A673 (cell line): ENCODE measurements around the gene HOMEZ. TPM values are rescaled to one million over a fixed set of nuclear protein-coding genes. Genes with fewer than 3 reads are reported as not detected.
A peak's percentile ranks its signal among the peaks of the same experiment; 100 is the strongest.

Experiments used
- BruUV-seq: library from RNA; stranded (reverse); fragments of 400-500 nt; replicated peaks from 2 replicates; lab custom pipeline; 2021; lab: Mats Ljungman, UMichigan
- CTCF ChIA-PET: fragments of 300-600 bp; sonication (Branson Sonifier 250); formaldehyde crosslinking; loops from one replicate; lab custom pipeline; 2022; ENCODE audit warnings: antibody characterized with exemption; lab: Charles Lee
- POLR2A ChIA-PET: fragments of 300-600 bp; sonication (Branson Sonifier 250); formaldehyde crosslinking; loops from one replicate; lab custom pipeline; 2022; ENCODE audit warnings: antibody characterized with exemption; ENCODE audit not compliant: low non-redundant PET; lab: Charles Lee
- DNase-seq: peaks from one replicate; pipeline ENCODE4 v3.0.0-alpha.2; 2015; ENCODE audit warnings: low spot score
- H3K27ac ChIP-seq: fragments of 200-600 bp; sonication (generic); 2 replicates; pipeline ENCODE4 v1.5.1; 2016; ENCODE audit warnings: mixed run types, low read depth, mild to moderate bottlenecking, mixed read lengths, antibody characterized with exemption, low read length; ENCODE audit not compliant: poor library complexity, severe bottlenecking
- H3K27me3 ChIP-seq: fragments of 200-600 bp; sonication (generic); replicated peaks from 2 replicates; pipeline ENCODE4 v1.6.1; 2017; ENCODE audit warnings: mixed run types, low read depth, mild to moderate bottlenecking, mixed read lengths, antibody characterized with exemption, low read length; ENCODE audit not compliant: insufficient read depth, poor library complexity
- H3K36me3 ChIP-seq: fragments of 200-600 bp; sonication (generic); 2 replicates; pipeline ENCODE4 v1.6.1; 2016; ENCODE audit warnings: mixed run types, mild to moderate bottlenecking, mixed read lengths, antibody characterized with exemption, low read length; ENCODE audit not compliant: insufficient read depth, poor library complexity, severe bottlenecking
- H3K4me1 ChIP-seq: fragments of 200-600 bp; sonication (generic); 2 replicates; pipeline ENCODE4 v1.6.1; 2017; ENCODE audit warnings: mixed run types, mild to moderate bottlenecking, mixed read lengths, antibody characterized with exemption, low read length; ENCODE audit not compliant: insufficient read depth, poor library complexity, severe bottlenecking
- H3K4me3 ChIP-seq: fragments of 200-600 bp; sonication (generic); 2 replicates; pipeline ENCODE4 v1.5.1; 2016; ENCODE audit warnings: low read depth, mixed run types, mild to moderate bottlenecking, mixed read lengths, low read length; ENCODE audit not compliant: poor library complexity, severe bottlenecking
- H3K9me3 ChIP-seq: fragments of 200-600 bp; sonication (generic); 2 replicates; pipeline ENCODE4 v1.6.1; 2016; ENCODE audit warnings: mixed run types, low read depth, mild to moderate bottlenecking, mixed read lengths, antibody characterized with exemption, low read length; ENCODE audit not compliant: poor library complexity, severe bottlenecking
- EZH2 ChIP-seq: fragments of 200-600 bp; sonication (generic); IDR thresholded peaks from 2 replicates; pipeline ENCODE4 v1.6.1; 2017; ENCODE audit warnings: borderline replicate concordance, low read depth, mild to moderate bottlenecking, mixed read lengths, antibody characterized with exemption, low read length; ENCODE audit not compliant: poor library complexity, severe bottlenecking
- intact Hi-C: fragments of 100-400 bp; cut with micrococcal nuclease; formaldehyde crosslinking; loops from one replicate; pipeline ENCODE4 v1.10.0; 2022; ENCODE audit not compliant: unreplicated experiment
- total RNA-seq: library from RNA; stranded (reverse); gene quantifications from 2 replicates; pipeline ENCODE4 v1.2.3, GENCODE V29; 2021
- TF ChIP-seq, protein P1 (sequence below): fragments of 300-800, 200-600 bp; sonication (generic); conservative IDR thresholded peaks from 2 replicates; pipeline ENCODE4 v1.5.1; 2017; ENCODE audit warnings: low read depth, mild to moderate bottlenecking, antibody characterized with exemption, low read length, moderate library complexity, mixed read lengths

HOMEZ gene
- total RNA-seq, 1 experiment from 2014 or later = 6.3 TPM

DNA sequence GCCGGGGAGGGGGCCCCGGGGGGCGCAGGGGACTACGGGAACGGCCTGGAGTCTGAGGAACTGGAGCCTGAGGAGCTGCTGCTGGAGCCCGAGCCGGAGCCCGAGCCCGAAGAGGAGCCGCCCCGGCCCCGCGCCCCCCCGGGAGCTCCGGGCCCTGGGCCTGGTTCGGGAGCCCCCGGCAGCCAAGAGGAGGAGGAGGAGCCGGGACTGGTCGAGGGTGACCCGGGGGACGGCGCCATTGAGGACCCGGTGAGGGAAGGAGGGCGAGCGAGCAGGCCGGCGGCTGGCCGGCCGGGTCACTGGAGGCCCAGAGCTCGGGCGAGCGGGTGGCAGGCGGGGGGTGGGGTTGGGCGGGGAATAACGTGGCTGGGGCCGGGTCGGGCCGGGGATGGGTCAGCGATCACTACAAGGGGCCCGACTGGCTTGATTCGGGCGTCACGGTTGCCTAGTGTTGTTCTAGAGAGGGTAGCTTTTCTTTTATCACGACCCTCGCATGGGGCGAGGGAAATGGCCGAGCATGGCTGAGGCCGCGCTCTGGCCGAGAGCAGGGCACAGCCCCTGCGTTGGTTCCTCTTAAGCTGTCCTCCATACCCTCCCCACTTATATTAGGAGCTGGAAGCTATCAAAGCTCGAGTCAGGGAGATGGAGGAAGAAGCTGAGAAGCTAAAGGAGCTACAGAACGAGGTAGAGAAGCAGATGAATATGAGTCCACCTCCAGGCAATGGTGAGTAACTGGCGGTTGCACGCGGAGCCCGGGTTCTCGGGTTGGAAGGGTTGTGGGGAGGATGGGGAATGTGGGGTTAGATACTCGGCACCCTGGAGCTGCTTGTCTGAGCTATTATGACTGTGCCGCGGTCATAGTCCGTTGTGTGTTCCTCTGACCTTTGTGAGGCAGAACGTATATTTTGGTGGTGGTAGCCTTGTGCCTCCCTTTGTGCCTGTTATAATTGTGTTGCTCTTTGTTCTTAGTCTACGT, 35.9 kb upstream of the HOMEZ start:
- H3K27ac ChIP-seq = peak overlapping the region; percentile 95
- no peak for TF ChIP-seq EZH2
- TF ChIP-seq, protein P1, sequence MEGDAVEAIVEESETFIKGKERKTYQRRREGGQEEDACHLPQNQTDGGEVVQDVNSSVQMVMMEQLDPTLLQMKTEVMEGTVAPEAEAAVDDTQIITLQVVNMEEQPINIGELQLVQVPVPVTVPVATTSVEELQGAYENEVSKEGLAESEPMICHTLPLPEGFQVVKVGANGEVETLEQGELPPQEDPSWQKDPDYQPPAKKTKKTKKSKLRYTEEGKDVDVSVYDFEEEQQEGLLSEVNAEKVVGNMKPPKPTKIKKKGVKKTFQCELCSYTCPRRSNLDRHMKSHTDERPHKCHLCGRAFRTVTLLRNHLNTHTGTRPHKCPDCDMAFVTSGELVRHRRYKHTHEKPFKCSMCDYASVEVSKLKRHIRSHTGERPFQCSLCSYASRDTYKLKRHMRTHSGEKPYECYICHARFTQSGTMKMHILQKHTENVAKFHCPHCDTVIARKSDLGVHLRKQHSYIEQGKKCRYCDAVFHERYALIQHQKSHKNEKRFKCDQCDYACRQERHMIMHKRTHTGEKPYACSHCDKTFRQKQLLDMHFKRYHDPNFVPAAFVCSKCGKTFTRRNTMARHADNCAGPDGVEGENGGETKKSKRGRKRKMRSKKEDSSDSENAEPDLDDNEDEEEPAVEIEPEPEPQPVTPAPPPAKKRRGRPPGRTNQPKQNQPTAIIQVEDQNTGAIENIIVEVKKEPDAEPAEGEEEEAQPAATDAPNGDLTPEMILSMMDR = no peak
- CTCF ChIA-PET = interaction anchor here (0.7 to 3.1 kb wide), 6 partner anchors 21 to 262 kb away, joined by 3 to 9 read pairs (median 4); no protein-coding TSS in a partner anchor
- peaks cover 42% of the 10 kb centered on the region for H3K36me3 ChIP-seq
- intact Hi-C loops = loop anchor here (5.0 kb wide), 2 partner anchors 45 to 145 kb away; partner anchors contain the start of genes EFS and NGDN
- DNase-seq = peak; percentile 49
- no TSS peak for BruUV-seq
- no peaks in the 10 kb centered on the region for H3K27me3 ChIP-seq
- peaks cover 13% of the 10 kb centered on the region for H3K4me1 ChIP-seq
- POLR2A ChIA-PET = interaction anchor here (0.6 kb wide), 2 partner anchors 61 to 1486 kb away, joined by 3 to 5 read pairs; no protein-coding TSS in a partner anchor
- H3K9me3 ChIP-seq = no peaks in the 10 kb centered on the region
- H3K4me3 ChIP-seq = peak overlapping the region; percentile 78

DNA sequence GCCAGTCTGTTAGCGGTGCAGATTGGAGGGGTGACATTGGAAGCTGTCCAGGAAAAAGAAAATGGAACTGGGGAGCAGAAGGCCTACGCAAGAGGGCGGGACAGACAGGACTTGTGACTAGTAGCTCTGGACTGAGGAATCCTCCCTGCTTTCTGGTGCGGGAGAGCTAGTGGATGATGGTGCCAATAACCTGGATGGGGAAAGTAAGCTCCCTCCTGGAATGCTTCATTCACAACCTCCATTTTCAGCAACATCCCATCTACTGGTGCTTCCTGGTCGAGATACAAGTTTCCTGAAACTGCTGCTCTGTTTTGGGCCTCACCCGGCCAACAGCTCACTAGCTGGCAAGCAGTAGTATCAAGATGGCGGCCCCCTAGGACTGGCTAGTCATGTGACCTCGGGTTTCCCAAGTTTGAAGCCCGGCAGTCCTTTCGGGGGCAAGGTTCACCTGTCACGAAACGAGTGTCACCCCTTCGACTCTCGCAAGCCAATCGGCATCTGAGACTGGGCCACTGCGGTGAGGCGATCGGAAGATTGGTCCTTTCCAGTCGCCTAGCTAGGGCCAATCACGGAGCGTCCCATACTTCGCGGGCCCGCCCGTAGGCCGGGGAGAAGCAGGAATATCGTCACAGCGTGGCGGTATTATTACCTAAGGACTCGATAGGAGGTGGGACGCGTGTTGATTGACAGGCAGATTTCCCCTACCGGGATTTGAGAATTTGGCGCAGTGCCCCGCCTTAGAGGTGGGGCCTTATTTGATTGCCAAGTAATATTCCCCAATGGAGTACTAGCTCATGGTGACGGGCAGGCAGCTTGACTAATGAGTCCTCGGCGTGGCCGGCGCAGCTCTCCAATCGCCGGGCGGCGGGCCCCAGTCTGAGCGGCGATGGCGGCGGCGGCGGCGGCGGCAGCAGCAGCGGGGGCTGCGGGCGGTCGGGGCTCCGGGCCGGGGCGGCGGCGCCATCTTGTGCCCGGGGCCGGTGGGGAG, 34.9 kb upstream of the HOMEZ start, which contains the start of gene PABPN1:
Gene PABPN1, plus strand, starts transcription at position 874 of the 988 bp plus-strand sequence. Its CDS starts 13 bp downstream, at position 887.
- ChIA-PET CTCF (interaction anchor here (0.5 to 3.1 kb wide), 7 partner anchors 20 to 261 kb away, joined by 3 to 9 read pairs (median 4); no protein-coding TSS in a partner anchor), POLR2A (interaction anchor here (0.6 kb wide), 1 partner anchor 1485 kb away, joined by 5 read pairs; no protein-coding TSS in a partner anchor)
- H3K4me3 ChIP-seq = peak within 1 kb of the TSS; percentile 78
- no peaks in the 10 kb centered on the region for H3K27me3 ChIP-seq
- intact Hi-C loops = loop anchor here (5.0 kb wide), 2 partner anchors 46 to 146 kb away; partner anchors contain the start of genes EFS and NGDN
- peak within 1 kb of the TSS; percentile 95 for H3K27ac ChIP-seq
- BruUV-seq = TSS peak; percentile 92
- H3K36me3 ChIP-seq = peaks cover 38% of the 10 kb centered on the region
- peak; percentile 100 for DNase-seq
- no peaks in the 10 kb centered on the region for H3K9me3 ChIP-seq
- H3K4me1 ChIP-seq = peaks cover 13% of the 10 kb centered on the region
- TF ChIP-seq, protein P1 = no peak
- TF ChIP-seq EZH2 = no peak
